Type B pancreatic cell (in vitro differentiated cells): ENCODE measurements around the gene WASHC1. TPM values are rescaled to one million over a fixed set of nuclear protein-coding genes. Genes with fewer than 3 reads are reported as not detected.
"Not testable (repeated sequence)": the region's sequence is repeated elsewhere in the genome, so short reads cannot be mapped to it uniquely, and the experiment has no call there.

Source experiments
- DNase-seq: peaks from one replicate; pipeline ENCODE4 v3.0.0; 2021; ENCODE audit warnings: mixed read lengths; ENCODE audit not compliant: unreplicated experiment; ENCODE audit errors: extremely low spot score
- H3K27ac Mint-ChIP-seq: 2 replicates; pipeline ENCODE4 v1.8.0; 2021; ENCODE audit warnings: mild to moderate bottlenecking, mixed read lengths
- H3K27me3 Mint-ChIP-seq: 2 replicates; pipeline ENCODE4 v1.8.0; 2021; ENCODE audit warnings: mixed read lengths
- H3K36me3 Mint-ChIP-seq: 2 replicates; pipeline ENCODE4 v1.8.0; 2021; ENCODE audit warnings: mixed read lengths
- H3K4me1 Mint-ChIP-seq: one replicate; pipeline ENCODE4 v1.8.0; 2021; ENCODE audit warnings: mixed read lengths; ENCODE audit not compliant: unreplicated experiment
- H3K4me3 Mint-ChIP-seq: 2 replicates; pipeline ENCODE4 v1.8.0; 2021; ENCODE audit warnings: mild to moderate bottlenecking, mixed read lengths
- H3K9me3 Mint-ChIP-seq: 2 replicates; pipeline ENCODE4 v1.8.0; 2021; ENCODE audit warnings: mixed read lengths
- CTCF ChIP-seq: fragments of 200-600 bp; sonication (generic); conservative IDR thresholded peaks from 2 replicates; pipeline ENCODE4 v1.5.0; 2021; ENCODE audit warnings: antibody characterized with exemption, mild to moderate bottlenecking
- total RNA-seq: library from RNA; stranded (reverse); gene quantifications from 2 replicates; pipeline ENCODE4 v1.2.1, GENCODE V29; 2021; ENCODE audit warnings: low replicate concordance

WASHC1 gene
- total RNA-seq, 1 donor from 2014 or later = 24.2 TPM

GRCh38 chr9:43116-43515, 13.9 kb upstream of the WASHC1 start:
- DNase-seq, H3K27ac Mint-ChIP-seq, H3K36me3 Mint-ChIP-seq, H3K9me3 Mint-ChIP-seq, H3K4me1 Mint-ChIP-seq, H3K4me3 Mint-ChIP-seq: not testable (repeated sequence)
- H3K27me3 Mint-ChIP-seq = peaks cover 13% of the 10 kb centered on the region

- peaks cover 13% of the 10 kb centered on the region for H3K27me3 Mint-ChIP-seq
- not testable (repeated sequence) for H3K4me3 Mint-ChIP-seq, H3K9me3 Mint-ChIP-seq, H3K4me1 Mint-ChIP-seq, H3K27ac Mint-ChIP-seq, DNase-seq, H3K36me3 Mint-ChIP-seq
Measured at GRCh38 chr9:41819-42218, 12.6 kb upstream of the WASHC1 start.

- H3K36me3 Mint-ChIP-seq, H3K9me3 Mint-ChIP-seq, H3K4me3 Mint-ChIP-seq, H3K4me1 Mint-ChIP-seq, H3K27ac Mint-ChIP-seq, DNase-seq: not testable (repeated sequence)
- H3K27me3 Mint-ChIP-seq = peaks cover 13% of the 10 kb centered on the region
Measured at GRCh38 chr9:41261-41676, 12.0 kb upstream of the WASHC1 start.

- H3K27me3 Mint-ChIP-seq, DNase-seq, H3K9me3 Mint-ChIP-seq, H3K4me1 Mint-ChIP-seq, H3K27ac Mint-ChIP-seq, H3K4me3 Mint-ChIP-seq, H3K36me3 Mint-ChIP-seq: not testable (repeated sequence)
Measured at GRCh38 chr9:32308-32707, 3.1 kb upstream of the WASHC1 start.

GRCh38 chr9:28775-29174, 481 bp downstream of the WASHC1 start:
- not testable (repeated sequence) for H3K27ac Mint-ChIP-seq, H3K4me3 Mint-ChIP-seq, DNase-seq, H3K27me3 Mint-ChIP-seq, H3K36me3 Mint-ChIP-seq, H3K4me1 Mint-ChIP-seq, H3K9me3 Mint-ChIP-seq

- not testable (repeated sequence) for H3K4me1 Mint-ChIP-seq, H3K9me3 Mint-ChIP-seq, H3K4me3 Mint-ChIP-seq, DNase-seq, H3K36me3 Mint-ChIP-seq, H3K27ac Mint-ChIP-seq, H3K27me3 Mint-ChIP-seq
Measured at GRCh38 chr9:21621-22020, 7.6 kb downstream of the WASHC1 start.

- not testable (repeated sequence) for H3K36me3 Mint-ChIP-seq, H3K4me3 Mint-ChIP-seq, H3K9me3 Mint-ChIP-seq, H3K27me3 Mint-ChIP-seq, DNase-seq, H3K27ac Mint-ChIP-seq, H3K4me1 Mint-ChIP-seq
Measured at GRCh38 chr9:16875-17274, 12.4 kb downstream of the WASHC1 start.

- H3K27me3 Mint-ChIP-seq, H3K9me3 Mint-ChIP-seq, DNase-seq, H3K27ac Mint-ChIP-seq, H3K4me3 Mint-ChIP-seq, H3K36me3 Mint-ChIP-seq, H3K4me1 Mint-ChIP-seq: not testable (repeated sequence)
Measured at GRCh38 chr9:14129-14809, 15.0 kb downstream of the WASHC1 start.

- not testable (repeated sequence) for H3K27me3 Mint-ChIP-seq, H3K4me3 Mint-ChIP-seq, DNase-seq, H3K9me3 Mint-ChIP-seq, H3K36me3 Mint-ChIP-seq, H3K4me1 Mint-ChIP-seq, H3K27ac Mint-ChIP-seq
- TF ChIP-seq CTCF = peak; percentile 66
Measured at GRCh38 chr9:11206-11605, 18.1 kb downstream of the WASHC1 start.

GRCh38 chr9:10653-11053, 18.6 kb downstream of the WASHC1 start:
- peak overlapping the region; percentile 27 for H3K4me3 Mint-ChIP-seq
- H3K9me3 Mint-ChIP-seq, H3K36me3 Mint-ChIP-seq, H3K27ac Mint-ChIP-seq, DNase-seq, H3K27me3 Mint-ChIP-seq, H3K4me1 Mint-ChIP-seq: not testable (repeated sequence)

GRCh38 chr9:10207-10606, 19.0 kb downstream of the WASHC1 start:
- H3K36me3 Mint-ChIP-seq, H3K27ac Mint-ChIP-seq, H3K27me3 Mint-ChIP-seq, H3K4me1 Mint-ChIP-seq, H3K4me3 Mint-ChIP-seq, DNase-seq, H3K9me3 Mint-ChIP-seq: not testable (repeated sequence)
